Stimulated activated CD4-positive, alpha-beta T cell treated with anti-CD3 and anti-CD28 coated beads, Interleukin-15, amount 100 ng/mL, for 48 hours (primary cell): ENCODE data around the gene EPHA6.
"Not testable (repeated sequence)": the region's sequence is repeated elsewhere in the genome, so short reads cannot be mapped to it uniquely, and the experiment has no call there.

Experiments used
- DNase-seq, 2 donors: peaks; one replicate each; pipeline ENCODE4 v3.0.0-alpha.2; 2020; ENCODE audit warnings: low read depth in 2 of 2

The EPHA6 gene

DNA sequence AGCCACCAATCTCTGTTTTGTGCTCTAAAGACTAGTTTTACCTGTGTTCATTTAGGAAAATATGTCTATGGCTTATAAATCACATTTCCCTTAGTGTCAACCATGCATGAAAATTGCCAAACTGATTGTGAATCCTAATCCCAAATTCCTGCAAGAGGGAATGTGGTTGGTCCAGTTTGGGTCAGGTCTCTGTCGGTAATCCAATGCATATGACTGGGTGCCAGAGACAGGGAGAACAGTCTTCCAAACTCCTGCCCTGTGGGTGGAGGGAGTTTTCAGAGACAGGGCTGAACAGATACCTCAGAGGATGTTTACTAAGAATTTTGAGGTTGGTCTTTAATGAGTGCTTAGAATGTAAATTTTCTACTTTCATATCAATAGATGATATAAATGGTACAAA, 649.6 kb downstream of the EPHA6 start:
- no peak for DNase-seq

DNA sequence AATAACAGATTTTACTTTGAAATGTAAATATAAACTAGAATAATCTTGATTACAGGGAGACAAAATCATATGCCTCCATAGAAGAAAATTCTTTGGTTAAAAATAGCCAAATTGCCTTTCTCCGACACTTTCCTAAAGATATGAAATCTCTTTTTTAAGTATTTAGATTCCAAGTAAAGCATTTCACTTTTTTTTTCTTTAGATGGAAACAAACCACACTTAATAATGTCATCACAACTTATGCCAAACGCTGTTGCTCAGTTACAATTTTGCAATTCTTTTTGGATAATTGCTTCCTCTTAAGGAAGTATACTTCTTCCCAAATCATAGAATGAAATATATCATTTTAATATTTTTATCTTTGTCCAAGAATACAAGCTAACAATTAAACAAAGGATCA, 656.1 kb downstream of the EPHA6 start:
- DNase-seq = no peak

DNA sequence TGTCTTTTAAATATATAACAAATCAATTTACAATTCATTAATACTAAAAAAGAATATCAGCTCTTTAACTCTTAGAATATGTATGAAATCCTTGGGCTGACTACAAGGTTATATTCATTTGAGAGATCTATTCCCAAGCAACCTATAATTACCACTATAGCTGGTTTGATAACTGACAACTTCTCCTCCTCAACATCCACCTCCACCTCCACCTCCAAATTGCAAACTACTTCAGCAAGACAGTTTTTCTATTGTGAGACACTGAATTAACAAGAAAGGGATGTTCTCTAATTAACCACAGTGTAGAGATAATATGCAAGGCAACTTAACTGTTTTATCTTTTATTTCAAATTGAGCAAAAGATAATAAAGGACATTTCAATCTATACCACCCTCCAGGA, 665.3 kb downstream of the EPHA6 start:
- DNase-seq = no peak

DNA sequence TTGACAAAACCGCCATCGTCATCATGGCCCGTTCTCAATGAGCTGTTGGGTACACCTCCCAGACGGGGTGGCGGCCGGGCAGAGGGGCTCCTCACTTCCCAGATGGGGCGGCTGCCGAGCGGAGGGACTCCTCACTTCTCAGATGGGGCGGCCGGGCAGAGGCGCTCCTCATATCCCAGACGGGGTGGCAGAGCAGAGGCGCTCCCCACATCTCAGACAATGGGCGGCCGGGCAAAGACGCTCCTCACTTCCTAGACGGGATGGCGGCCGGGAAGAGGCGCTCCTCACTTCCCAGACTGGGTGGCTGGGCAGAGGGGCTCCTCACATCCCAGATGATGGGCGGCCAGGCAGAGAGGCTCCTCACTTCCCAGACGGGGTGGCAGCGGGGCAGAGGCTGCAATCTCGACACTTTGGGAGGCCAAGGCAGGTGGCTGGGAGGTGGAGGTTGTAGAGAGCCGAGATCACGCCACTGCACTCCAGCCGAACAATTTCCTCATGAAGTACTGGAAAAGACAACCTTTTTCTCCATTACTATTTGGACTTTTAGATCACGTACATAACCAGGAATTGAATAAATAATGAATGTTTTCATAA, 666.4 kb downstream of the EPHA6 start:
- not testable (repeated sequence) for DNase-seq

DNA sequence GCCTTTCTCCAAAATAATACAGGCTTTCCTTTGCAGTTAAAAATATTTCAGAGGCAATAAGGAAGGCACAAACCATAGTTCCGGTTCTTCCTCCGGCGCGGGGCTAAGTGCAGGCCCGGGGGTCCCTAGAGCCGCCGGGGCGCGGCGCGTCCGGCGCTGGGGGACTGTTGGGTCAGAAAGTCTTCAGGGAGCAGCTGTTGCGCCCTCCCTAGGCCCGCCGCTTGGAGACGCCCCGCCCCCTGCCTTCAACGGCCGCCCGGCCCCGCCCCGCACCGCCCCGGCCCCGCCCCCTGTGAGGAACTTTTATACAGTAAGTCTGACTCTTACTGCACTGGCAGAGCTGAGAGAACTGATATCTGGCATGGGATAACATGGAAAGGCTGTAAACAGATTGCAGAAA, 667.0 kb downstream of the EPHA6 start:
- DNase-seq = no peak

DNA sequence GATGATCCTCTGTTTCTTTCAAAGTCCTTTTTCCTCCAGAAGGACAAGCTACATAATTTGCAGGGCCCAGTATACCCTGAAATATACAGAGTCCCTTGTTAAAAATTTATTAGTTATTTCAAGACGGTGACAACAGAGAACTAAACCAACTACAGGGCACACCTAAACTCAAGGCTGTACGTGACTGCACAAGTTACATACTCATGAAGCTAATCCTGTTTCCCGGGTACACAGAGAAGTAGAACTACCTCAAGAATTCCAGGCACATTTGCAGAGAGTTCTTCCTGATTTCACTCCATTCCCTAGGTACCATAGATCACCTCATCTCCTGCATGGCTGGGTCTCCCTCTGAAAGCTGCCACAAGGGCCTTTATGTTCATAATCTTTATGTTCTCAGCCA, 670.8 kb downstream of the EPHA6 start:
- DNase-seq = no peak

DNA sequence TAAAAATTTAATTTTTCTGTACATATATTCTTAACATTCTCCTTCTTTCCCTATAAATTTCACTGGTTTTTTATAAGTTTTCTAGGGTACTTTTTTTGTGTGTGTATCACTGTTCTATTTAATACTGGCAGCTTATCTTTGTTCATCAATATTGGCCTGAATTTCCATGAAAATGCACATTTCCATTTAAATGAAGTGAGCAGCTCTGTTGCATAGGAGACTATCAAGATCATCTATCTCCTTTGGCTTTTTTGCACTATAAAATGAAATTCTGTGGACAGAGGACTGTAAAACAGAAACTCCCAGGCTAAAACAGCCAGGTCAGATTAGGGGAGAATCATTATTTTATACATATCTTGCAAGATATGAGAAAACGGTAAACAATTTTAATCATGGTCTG, 673.2 kb downstream of the EPHA6 start:
- DNase-seq = no peak

DNA sequence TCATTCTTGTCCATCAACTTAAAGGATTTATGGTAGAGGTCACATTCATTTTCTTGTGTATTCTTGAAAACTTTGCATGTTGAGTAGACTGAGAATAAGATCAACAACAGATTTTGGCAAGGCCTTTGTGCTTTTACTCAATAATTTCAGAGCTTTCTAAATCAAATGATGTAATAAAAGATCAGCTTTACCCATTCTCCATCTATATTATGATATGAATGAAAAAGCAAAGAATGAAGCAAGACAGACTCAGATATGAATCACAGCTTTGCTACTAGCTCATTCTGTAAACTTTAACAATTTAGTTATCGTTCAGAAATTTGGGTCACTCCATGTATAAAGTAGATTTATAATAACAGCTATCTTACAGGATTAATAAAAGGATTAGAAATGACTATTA, 674.3 kb downstream of the EPHA6 start:
- DNase-seq = no peak

DNA sequence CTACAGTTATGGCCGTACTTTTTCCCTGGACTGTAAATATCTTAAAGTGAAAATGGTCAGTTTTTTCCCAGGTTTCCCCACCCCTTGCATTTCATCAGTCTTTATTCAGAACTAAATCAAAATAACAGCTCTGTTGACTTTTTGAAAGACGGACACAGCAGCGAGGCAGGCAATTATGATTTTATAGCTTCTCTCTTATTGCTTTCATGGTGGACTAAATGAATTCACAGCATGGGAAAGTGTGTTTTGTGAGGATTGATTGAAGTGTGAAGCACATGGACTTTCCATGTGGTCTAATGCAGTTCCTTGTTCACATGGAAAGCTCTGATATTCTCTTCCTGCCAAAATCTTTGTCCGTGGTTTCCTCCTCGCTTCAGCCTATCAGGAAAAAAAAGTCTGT, 681.5 kb downstream of the EPHA6 start:
- no peak for DNase-seq

DNA sequence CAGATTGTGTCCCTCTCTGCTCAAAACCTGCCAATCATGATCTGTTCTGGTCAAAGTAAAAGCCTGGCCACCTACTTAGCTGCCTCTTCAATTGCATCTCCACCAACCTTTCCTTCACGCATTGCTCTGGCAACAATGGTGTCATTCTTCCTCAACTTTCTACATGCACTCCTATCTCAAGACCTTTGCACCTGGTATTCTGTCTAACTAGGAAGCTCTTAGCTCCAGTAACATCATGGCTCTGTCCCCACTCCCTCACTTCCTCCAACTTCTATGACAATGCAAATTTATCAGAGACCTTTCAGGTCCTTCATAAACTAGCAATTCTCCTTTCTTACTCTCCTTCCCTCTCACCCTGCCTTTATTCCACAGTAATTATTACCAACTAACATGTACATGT, 682.7 kb downstream of the EPHA6 start:
- no peak for DNase-seq

DNA sequence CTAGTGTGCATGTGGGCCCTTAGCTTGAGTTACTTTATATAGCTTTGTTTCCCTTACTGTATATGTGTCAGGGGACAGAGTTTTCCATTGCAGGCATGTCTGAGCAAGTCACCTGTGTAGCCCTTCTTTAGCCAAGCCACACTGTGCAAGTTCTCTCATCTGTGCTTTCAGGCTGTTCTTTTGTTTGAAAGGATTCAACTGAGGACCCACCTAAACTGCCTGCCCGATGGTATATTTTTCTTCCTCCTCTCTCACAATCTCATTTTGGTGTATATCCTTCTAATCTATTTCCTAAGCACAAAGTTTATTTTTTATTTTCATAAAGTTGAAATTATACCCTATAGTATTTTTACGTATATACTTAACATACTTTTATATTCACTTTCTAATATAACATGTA, 690.1 kb downstream of the EPHA6 start:
- no peak for DNase-seq

DNA sequence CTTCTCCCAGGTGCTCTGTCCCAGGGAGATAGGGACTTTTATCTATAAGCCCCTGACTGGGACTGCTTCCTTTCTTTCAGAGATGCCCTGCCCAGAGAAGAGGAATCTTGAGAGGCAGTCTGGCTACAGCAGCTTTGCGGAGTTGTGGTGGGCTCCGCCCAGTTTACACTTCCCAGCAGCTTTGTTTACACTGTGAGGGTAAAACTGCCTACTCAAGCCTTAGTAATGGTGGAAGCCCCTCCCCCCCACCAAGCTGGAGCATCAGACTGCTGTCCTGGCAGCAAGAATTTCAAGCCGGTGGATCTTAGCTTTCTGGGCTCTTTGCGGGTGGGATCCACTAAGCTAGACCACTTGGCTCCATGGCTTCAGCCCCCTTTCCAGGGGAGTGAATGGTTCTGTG, 696.4 kb downstream of the EPHA6 start:
- no peak for DNase-seq

DNA sequence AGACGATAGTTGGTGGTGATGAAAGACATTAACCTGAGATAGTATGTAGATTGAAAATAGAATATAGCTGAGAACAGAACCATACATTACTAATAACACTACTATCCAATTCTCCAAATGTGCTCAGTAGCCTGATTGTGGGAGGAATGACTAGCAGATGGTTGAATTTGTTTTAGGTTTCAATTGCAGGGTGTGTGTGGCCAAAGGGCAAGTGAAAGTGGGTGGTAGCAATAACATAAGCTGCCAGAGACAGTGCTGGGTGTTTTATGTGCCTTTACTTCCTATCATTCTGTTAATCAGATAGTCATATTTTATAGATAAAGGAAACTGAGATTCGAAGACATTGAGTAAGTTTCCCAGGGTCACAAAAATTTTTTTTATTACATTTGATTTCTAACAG, 700.7 kb downstream of the EPHA6 start:
- no peak for DNase-seq

DNA sequence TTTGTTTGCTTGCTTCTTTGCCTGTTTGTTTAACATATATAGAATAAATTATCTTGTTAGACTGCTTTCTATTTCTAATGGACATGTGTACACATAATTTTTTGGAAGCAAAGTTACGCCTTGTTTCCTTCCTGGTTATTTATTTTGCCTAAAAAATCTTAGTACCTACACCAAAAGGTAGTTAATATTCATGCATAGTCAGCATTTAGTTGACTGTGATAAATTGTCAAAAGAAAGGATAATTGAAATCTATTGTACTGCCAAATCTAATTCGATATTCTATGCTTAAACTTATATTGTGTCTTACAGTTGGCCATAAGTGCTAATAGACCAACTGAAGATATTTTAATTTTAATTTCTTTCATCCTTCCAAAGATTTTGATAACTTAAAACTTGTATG, 716.3 kb downstream of the EPHA6 start:
- DNase-seq = no peak

DNA sequence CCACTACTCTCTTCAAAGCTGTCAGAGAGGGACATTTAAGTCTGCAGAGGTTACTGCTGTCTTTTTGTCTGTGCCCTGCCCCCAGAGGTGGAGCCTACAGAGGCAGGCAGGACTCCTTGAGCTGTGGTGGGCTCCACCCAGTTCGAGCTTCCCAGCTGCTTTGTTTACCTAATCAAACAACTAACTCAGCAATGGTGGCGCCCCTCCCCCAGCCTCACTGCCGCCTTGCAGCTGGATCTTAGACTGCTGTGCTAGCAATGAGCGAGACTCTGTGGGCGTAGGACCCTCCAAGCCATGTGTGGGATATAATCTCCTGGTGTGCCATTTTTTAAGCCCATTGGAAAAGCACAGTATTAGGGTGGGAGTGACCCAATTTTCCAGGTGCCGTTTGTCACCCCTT, 733.2 kb downstream of the EPHA6 start:
- DNase-seq = not testable (repeated sequence)

DNA sequence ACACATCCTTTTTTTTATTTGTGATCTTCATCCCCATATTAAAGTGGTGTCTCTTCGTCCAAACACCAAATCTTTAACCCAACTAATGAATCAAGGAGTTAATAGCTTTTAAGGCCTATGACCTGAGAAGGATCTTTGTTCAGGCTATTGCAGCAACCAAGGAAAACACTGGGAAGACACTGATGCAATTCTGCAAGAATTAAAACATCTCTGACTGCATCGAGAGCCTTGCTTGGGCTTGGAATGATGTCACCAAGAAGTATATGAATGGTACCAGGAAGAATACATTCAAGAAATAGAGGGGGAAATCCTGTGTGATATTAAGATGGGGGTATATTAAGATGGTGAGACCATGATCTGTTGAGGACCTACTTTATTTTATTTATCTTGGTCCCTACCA, 736.0 kb downstream of the EPHA6 start:
- DNase-seq = no peak

DNA sequence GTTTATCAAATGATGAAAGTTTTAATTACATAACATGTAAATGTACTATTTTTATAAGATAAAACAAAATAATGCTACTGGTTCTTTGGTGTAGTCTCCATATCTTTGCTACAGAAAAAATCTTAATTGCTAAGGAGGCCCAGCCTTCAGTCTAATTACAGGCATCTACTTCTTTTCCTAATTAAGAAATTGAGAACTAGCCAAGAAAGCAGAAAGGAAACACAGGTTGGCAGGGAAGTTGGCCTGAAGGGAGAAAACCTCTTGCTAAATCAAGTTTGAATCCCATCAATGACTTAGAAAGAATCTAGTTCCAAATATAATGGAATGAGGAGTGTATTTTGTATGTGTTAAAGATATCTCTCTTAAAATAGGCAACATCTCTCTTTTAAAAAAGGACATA, 737.8 kb downstream of the EPHA6 start:
- no peak for DNase-seq

DNA sequence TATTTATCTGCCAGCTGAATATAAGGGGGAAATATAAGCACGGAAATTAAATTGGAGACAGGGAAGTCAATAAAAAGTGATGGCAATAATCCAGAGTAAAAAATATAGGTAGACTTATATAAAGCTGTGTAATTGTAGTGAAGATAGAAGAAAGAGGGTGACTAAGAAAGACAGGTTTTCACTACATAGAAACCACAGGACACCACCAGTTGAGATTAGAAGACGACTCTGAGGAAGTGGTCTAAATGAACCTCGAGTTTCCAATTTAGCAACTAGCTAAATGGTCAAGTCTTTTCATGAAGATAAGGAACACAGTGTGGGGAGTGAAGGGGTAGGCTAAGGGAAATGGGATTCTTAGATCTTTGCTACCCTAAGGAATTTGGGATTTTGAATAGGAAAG, 761.3 kb downstream of the EPHA6 start:
- no peak for DNase-seq

DNA sequence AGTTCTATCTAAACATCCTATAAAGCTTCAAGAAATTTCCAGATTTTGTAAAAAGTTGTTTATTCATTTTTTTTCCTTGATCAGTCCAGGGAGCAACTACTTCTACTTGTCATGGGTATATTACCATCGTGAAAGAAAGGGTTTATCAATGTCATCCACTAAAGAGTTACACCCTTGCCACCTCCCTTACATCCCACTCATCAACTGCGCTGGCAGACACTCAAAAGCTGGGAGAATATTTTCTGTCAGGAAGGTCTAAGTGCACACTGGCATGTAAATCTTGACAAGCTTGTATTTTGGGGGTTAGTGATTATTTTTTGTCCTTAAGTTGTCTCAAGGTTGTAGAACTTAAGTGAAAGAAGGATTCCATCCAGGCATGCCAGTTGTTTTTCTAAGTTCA, 761.8 kb downstream of the EPHA6 start:
- DNase-seq = no peak

DNA sequence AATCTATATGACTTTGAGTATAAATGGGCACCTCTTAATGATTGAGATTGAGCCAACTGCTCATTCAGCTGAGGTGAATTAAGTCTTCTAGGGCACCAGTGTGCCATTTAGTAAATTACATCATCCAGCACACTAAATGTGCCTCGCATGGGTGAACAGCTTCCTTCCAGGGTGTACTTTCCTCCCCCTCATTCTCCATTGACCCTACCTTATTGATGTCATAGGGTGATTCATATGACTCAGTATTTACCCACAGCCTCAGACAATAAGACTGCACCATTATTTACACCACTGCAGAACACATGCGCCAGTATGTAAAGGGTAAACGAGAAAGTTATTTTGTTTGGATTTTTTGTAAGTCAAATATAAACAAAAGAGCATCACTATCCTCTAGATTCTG, 765.0 kb downstream of the EPHA6 start:
- DNase-seq = no peak

DNA sequence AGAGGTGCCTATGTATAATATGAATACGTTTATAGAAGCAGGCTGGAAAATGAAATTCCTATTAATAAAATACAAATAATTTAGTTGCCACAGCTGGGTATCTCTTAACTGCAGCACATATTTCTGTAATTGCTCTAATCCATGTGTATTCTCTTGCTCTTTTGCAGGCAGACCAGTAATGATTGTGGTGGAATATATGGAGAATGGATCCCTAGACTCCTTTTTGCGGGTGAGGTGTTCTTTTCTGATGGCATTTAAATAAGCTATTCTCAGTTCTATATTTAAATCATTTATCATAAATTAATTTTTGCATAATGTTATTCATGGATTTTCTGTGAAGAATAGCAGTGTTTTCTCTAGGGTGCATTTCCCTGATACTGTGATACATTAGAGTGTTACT, 796.2 kb downstream of the EPHA6 start:
- DNase-seq = no peak

DNA sequence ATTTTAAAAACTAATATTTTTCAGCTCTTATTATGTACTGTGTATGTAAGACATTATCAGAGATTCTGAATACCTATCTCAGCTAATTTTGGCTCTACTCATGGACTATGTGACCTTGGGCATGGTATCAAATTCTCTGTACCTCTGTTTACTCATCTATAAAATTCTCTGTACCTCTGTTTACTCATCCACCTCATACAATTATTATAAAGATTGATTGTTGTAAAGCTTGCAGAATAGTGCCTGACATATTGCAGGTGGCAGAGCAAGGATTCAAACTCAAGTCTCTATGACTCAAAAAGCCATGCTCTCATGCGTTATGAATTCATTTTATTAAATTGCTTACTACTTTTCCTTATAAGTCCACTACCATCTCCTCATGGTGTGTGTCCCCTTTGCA, 798.2 kb downstream of the EPHA6 start:
- DNase-seq = no peak

DNA sequence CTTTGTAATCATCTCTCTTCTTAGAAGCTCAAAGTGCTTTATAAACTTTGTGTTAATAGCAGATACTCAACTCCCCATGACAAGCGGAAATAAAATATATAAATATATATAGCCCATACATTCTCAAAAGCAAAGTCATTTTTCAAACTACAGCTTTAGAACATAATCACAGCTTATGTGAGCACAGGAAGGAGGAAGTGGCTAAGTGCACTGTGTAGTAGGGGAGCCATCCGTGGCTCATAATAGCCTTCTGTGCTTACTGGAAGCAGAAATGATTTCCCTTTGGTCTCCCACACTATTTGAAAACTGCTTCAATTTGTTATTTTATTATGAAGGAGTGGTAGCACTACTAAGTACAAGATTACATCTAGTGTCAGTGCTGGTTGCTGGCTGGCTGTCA, 798.7 kb downstream of the EPHA6 start:
- DNase-seq = no peak

DNA sequence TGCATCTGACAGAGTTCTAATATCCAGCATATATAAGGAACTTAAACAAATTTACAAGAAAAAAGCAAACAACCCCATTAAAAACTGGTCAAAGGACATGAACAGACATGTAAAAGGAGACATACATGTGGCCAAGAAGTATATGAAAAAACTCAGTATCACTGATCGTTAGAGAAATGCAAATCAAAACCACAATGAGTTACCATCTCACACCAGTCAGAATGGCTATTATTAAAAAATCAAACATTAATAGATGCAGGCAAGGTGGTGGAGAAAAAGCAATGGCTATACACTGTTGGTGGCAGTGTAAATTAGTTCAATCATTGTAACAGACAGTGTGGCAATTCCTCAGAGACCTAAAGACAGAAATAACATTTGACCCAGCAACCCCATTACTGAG, 806.1 kb downstream of the EPHA6 start:
- not testable (repeated sequence) for DNase-seq

DNA sequence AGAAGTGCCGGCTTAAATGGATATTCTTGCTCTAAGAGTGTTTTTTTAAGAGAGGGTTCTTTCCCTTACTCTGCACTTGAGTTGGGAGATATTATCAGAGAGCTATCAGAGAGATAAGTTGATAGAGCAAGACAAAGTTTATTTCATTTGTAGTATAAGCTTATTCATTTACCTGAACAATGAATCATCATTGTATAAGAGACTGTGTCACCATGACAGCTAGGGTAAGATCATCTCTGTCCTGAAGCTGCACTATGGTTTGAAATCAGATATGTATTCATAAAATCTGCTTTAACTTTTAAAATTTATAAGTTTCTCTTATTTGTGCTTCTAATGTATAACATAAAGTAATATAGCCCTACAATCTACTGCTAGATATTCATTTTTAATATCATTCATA, 822.1 kb downstream of the EPHA6 start:
- no peak for DNase-seq
